Measurements from ENCODE around the gene ASTN2. TPM values are rescaled to one million over a fixed set of nuclear protein-coding genes. Genes with fewer than 3 reads are reported as not detected.
"Not testable (repeated sequence)": the region's sequence is repeated elsewhere in the genome, so short reads cannot be mapped to it uniquely, and the experiment has no call there.

Gene ASTN2
- total RNA-seq, 1 donor from 2014 or later, result 4.4 TPM

DNA sequence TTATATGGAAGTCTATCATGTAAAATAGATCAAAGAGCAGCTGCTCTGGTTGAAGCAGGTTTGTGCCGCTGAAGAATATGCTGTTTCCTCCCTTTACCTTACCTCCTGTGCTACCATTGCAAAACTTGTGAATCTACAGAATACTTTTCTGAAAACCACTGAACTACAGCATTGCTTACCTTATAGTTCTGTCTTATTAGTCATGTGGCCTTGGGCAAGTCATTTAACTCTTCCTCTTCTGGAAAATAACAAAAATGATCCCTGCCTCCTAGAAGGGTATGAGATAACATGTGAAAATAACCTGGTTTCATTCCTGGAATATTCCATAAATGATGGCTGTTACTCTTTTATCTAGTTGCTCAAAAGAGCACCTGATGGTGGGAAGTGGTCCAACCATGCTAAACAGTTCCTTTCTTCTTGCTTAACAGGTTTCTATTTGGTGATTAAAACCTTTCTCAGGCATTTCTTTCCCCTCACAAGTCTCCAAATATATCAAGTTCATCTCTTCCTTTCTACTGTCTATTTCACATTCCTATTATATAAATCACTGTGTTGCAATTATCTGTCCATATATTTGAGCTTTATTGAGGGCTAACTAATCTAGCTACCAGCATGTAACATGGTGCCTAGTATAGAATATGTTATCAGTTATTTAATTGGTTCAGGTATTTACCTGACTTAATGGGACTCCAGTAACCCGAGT, 712.8 kb downstream of the ASTN2 start:
- no peak for DNase-seq (ENCODE audit: low spot score)

DNA sequence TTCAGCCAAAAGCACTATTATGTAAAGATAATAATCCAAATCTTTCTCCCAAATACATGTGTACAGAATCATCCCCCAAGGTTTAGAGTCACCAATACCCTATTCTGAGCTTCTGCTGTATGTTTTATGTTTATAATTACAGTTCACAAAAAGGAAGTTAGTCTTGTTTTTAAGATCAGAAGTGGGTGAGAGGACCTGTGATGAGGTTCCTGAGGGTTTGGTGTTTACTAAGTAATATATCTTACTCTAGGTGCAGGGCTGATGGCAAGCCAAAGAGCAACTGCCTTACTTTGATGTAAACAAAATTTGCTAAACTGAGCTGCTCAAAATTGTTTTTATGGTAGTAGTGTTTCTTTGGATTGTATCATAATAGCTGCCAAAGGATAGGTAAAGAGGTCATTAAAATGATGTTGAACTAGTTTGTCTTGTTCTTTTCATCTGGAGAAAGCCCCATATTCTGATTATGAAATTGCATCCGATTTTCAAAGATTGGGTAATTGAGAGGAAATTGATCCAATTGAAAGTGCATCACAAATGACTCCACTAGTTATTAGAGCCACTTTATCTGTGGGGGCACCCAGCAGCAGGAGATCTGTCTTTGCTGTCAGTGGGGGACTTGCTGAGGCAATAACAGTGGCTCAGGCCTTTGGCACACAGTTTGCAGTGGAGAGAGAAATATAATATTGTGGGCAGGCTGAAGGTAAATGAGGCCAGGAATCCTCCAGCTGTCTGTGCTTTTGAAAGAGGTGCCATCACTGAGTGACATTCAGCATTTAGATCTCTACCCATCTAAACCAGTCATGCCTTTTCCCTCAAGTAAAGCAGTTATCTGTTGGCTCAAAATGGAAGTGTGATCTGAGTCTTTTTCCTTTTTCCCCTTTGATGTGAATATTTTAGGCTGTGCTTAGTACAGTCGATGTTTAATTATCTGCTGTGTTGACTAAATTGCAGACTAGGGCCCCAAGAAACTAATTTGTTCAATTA, 713.7 kb downstream of the ASTN2 start:
- no peak for DNase-seq (ENCODE audit: low spot score)

DNA sequence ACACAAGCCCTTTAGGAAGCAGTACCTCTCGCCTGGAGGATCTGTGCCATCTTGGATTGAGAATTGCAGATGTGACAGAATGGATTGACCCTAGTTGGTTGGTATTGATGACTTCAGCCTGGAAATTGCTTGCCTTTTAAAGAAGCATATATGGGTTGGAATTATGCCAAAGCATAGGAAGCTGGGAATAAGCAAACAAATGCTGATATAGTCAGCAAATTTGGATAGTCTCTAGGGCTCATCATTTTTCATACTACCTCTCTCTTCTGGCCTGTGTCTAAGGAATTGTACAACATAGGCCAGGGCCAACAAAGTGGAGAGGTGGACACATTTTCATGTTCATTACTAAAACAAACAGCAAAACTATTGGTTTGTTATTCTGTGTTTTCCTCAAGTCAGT, 714.6 kb downstream of the ASTN2 start:
- DNase-seq (ENCODE audit: low spot score), result no peak

DNA sequence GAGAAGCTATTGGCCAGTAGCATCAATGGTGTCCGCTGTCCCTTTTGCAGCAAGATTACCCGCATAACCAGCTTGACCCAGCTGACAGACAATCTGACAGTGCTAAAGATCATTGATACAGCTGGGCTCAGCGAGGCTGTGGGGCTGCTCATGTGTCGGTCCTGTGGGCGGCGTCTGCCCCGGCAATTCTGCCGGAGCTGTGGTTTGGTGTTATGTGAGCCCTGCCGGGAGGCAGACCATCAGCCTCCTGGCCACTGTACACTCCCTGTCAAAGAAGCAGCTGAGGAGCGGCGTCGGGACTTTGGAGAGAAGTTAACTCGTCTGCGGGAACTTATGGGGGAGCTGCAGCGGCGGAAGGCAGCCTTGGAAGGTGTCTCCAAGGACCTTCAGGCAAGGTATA, 717.0 kb downstream of the ASTN2 start:
- no peak for DNase-seq (ENCODE audit: low spot score)

DNA sequence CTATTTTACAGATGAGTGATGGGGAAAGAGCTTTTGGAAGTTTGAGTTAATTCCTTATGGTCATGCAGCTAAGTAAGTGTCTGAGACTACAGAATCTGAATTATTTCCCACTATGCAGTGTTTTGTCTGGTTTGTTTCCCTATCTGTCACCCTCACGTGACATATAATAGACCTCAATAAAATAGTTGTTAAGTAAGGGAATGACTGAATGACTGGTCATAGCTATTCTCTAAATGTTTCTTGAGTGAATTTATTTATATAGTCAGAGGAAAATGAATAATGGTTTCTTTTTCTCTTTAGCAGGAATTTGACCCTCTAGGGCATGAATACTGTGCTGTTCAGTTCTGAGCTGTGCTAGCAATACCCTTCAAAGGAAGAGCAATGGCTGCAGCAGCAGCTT, 717.5 kb downstream of the ASTN2 start:
- no peak for DNase-seq (ENCODE audit: low spot score)

DNA sequence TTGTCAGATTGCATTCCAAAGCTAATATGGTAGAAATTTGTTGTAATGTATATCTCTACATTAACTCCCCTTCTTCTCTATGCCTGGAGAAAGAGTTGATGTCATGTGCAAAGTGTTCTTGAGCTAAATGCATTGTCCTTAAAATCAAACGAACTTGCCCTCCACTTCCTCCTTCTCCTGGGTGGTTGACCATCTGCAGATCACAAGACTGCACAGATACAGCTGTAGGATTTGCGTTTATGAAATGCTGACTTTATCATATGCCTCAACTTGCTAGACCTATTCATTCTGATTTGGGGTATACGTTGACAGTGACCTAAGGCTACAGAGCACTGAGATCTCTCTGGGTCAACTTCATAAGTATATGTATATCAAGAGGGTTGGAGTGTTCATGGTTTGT, 719.4 kb downstream of the ASTN2 start:
- no peak for DNase-seq (ENCODE audit: low spot score)

DNA sequence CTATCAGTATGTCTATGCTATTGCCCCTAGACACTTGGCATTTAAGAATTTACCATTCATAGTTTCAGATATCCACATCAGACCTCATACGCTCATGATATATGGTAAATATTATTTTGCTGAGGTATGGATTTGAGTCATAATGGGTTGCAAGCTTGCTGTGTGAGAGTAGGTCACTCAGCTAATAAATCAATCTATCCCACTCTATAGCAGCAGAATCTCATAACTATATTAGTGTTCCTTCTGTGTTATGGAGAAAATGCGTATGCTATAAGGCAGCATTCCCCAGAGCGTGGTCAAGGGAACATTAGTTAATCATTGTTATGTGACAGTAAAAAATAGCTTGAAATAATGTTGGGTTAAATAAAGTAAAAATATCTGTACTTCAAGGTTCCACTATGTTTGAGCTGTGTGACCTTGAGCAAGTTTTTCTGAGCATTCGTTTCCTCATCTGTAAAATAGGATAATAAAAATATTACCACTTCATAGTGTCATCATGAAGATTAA, 720.0 kb downstream of the ASTN2 start:
- DNase-seq (ENCODE audit: low spot score), result no peak

DNA sequence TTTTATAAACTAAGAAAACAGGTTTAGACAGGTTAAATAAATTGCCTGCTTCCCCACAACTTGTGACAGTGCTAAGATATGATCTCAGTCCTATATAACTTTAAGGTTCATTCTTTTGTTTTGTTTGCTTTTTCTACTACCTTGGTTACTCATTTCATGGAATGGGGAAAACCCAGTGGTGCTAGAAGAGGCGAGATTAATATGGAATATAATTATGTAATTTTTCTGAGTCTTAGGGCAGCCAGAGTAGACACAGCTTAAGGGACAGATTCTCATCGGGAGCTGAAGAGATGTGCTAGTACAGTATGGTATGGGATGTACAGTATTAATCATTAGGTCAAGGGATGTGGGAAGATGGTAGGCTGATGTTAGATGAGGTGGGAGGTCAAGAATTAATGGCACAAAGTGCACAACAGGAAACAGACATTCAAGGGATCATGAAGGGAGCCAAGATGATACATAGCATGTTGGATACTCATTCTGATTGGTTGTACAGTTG, 721.6 kb downstream of the ASTN2 start:
- no peak for DNase-seq (ENCODE audit: low spot score)

DNA sequence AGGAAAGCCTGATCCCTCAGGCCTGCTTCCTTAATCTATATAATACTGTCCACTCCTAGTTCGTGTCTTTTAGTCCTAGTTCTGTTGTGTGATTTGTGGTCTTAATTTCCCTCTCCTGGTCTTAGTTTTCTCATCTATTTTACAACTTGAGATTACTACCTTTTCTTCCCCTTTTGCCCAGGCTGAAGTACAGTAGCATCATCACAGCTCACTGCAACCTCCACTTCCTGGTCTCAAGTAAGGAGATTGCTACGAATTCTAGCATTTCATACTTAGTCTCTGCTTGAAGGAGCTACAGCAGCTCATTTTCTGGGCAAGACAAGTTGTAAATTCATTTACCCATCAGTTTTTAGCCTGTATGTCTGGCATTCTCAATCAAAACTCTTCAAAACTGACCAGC, 722.2 kb downstream of the ASTN2 start:
- no peak for DNase-seq (ENCODE audit: low spot score)

DNA sequence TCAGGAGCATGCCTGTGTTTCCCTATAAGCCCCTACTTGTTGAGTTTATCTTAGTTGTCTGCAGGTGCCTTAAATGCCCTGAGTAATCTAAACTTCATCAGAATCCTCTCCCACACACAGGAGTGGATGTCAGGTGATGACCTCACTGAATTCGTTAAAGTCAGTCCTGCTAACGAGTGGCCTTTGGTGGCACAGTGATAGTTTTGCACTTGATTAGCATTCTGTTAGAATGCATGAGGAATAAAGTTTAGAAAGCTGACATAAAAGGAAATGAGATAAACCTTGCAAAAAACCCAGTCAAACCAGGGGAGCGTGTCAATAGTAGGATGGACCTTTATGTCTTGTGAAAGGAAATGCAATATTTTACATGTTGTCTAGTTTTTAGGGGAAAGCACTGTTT, 723.2 kb downstream of the ASTN2 start:
- no peak for DNase-seq (ENCODE audit: low spot score)

DNA sequence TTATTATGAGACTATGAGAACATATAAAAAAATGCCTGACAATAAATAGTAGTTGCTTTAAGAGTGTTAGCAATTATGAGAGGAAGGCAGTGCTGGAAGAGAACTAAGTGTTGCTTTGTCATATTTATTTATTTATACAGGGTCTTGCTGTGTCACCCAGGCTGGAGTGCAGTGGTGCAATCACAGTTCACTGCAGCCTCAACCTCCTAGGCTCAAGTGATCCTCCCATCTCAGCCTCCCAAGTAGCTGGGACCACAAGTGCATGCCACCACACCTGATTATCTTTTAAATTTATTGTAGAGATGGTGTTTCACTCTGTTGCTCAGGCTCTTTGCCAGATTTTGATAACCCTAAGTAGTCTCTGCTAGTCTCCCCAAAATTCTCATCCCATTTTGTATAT, 724.1 kb downstream of the ASTN2 start:
- DNase-seq (ENCODE audit: low spot score), result not testable (repeated sequence)

DNA sequence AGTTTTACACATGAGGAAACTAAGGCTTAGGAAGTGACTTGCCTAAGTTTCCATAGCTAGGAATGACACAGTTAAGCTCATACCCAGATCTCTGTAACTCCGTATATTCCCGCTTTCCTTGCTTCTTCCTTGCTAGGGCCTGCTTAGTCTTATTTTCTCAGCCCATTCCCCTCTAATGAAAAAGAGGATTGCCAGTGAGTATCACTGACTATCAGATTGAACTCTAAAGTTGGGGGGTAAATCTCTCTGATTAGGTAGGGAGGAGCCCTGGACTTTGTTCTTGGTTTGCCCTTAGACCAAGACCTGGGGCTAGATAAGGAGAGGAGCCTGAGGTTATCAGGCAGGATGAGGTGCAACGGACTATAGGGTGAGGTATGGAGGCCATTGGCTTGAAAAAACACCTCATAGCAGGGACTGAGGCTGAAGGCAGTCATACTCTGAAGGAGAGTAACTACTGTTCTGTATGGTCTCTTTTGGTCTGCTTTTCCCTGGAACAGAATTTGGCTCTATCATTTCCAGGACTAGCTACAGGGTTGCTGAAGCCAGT, 725.3 kb downstream of the ASTN2 start:
- no peak for DNase-seq (ENCODE audit: low spot score)

DNA sequence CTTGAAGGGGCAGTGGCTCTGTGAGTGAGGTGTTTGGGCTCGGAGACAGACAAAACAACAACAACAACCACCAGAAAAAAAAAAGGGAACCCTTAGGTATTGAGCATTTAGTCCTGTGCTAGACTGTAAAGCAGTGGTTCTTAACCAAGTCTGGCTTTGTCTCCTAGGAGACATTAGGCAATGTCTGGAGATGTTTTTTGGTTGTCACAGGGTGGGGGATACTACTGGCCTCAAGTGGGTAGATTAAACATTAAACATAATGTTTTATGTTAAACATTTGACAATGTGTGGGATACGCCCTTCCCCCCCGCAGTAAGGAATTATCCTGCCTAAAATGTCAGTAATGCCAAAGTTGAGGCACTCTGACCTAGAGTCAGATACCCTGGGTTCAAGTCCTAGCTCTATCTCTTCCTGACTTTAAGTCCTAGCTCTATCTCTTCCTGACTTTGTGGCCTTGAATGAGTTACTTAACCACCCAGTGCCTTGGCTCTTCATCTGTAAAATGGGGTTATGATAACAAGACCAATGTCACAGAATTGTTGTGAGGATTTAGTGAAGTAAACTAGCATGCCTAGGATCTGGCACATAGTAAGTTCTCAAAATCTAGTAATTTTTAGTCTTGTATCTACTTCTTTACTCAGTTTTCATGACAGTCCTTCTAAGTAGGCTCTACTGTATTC, 725.9 kb downstream of the ASTN2 start:
- no peak for DNase-seq (ENCODE audit: low spot score)

DNA sequence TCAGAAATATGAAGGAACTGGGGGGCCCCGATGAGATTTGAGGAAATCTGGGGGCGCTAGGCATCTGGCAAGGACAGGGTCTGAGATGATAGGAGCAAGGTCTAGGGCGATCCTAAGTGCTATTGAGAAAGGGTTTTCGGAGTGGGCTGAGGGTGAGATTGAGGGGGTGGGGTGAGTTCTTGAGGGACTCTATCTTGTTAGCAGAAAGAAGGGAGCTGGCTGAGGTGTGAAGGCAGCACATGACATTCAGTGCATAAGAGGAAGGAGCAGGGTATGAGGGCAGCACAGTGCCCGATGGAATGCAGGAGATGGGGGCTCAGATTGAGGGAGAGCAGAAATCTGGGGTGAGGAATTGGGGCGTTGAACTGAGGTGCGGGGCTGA, 727.1 kb downstream of the ASTN2 start:
- DNase-seq (ENCODE audit: low spot score), result no peak

DNA sequence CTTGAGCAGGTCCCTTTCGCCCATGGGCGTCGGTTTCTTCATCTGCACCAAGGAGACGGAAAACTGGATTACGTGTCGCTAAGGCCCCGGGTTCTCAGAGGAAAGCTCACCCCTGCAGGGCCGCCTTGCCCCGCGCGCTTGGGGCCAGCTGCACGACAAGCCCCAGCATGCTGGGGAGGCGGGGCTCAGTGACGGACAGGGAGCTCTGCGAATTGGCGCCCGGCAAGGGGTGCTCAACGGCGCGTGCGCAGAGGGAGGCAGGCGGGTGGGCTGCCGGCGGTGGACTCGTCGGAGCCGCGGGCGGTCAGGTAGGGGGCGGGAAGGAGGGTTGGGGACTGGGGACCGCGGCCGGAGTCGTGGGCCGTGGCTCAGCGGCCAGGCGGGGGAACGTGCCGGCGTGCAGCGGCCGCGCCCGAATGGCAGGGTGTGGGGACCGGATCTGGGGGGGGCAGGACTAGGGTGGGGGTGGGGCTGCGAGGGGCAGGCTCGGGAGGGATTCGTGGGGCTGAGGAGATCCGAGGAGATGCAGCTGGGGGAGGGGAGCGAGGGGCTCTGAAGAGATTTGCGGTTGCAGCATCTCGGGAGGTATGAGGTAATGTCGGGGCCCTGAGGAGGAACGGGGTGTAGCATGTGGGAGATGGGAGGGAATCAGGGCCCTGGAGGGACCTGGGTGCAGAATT, 727.6 kb downstream of the ASTN2 start, which contains the start of gene TRIM32:
TRIM32 (plus strand) TSS at position 232 of the 680 bp plus-strand sequence. CDS start 10,438 bp downstream, outside the sequence.
- DNase-seq (ENCODE audit: low spot score), result peak; percentile 89

DNA sequence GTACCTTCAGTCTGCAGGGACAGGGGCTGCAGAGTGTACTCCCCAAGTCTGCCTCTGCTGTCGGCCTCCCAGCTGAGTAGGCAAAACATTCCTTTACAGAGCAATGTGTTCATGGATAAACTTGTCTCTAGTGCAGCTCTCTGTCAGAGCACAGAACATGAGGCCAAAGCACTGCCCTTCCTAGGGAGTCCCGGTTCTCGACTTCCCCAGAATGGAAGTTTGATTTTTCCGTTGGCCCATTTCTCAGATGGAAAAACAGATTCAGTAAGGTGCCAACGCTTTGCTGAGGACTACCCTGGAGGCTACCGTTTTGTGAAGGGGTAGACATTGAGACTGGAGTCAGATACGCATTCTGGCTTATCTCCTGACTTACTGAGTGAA, 728.2 kb downstream of the ASTN2 start:
- no peak for DNase-seq (ENCODE audit: low spot score)

DNA sequence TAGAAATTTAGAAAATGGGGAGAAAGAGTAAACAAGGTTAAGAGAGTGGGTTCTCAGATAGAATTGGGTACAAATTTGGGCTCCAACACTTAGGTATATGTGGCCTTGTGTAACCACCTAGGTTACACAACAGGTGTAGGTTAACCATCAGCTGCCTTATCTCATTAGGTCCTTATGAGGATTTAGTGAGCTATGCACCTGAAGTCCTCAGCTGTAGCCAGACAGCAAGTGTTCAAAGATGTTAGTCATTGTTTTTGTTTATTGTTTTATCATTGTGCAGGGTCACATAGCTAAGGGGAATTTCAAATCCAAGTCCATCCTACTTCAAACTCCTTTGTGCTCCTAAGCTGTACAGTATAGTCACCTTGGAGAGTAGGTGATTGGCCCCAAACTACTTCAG, 728.7 kb downstream of the ASTN2 start:
- no peak for DNase-seq (ENCODE audit: low spot score)

DNA sequence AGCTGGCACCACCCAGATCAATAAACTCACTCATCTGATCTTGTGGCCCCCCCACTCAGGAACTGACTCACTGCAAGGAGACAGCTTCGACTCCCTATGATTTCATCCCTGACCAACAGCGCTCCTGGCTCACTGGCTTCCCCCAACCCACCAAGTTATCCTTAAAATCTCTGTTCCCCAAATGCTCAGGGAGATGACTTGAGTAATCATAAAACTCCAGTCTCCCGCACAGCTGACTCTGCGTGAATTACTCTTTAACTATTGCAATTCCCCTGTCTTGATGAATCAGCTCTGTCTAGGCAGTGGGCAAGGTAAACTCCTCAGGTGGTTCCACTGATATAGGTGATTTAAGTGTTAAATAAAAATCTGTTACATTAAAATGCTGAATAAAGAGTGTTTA, 729.7 kb downstream of the ASTN2 start:
- no peak for DNase-seq (ENCODE audit: low spot score)

DNA sequence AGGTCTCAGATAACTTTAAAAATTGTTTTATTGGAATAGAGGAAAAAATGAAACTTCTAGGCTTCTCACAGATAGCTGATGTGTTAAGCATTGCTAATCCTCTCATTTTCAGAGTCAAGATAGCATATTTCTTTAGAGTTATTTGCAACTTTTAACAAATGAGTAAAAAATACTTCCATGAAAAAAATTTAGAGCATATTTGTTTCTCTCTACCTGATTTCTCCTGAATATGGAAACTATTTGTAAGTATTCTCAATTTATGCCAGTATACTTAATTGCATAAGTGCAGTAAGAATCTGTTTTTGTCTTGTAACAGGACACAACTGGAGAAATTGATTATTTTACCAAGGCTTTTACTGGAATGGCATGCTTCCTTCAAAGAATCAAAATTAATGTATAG, 731.3 kb downstream of the ASTN2 start:
- DNase-seq (ENCODE audit: low spot score), result no peak

DNA sequence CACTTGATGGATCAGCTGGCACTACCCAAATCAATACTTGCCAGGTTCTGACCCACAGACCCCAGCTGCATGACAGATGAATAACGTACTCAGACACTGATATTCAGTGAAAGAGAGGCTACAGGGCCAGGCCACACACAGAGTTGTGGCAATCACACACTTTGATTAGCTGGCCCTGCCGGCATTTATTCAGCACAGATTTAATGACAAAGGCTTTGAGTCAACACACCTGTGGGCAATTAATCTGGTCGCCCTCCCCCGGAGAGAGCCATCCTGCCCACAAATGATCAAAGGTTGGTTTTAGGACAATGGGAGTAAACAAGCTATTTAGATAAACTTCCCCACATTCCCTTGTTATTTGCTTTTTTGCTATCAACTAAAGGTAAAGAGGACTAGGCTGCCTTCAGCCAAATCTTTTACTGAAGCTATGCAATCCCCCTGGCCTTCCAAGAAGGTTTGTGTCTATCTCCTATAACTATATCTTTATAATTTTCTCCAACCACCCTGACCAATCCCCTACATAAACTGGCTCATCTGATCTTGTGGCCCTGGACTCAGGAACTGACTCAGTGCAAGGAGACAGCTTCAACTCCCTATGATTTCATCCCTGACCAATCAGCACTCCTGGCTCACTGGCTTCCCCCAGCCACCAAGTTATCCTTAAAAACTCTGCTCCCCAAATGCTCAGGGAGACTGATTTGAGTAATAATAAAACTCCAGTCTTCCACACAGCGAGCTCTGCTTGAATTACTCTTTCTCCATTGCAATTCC, 740.5 kb downstream of the ASTN2 start:
- no peak for DNase-seq (ENCODE audit: low spot score)

Data from mucosa of gallbladder (tissue), 1 donor.